Endothelial cell of umbilical vein (primary cell): ENCODE data around the gene DCC. TPM values are rescaled to one million over a fixed set of nuclear protein-coding genes. Genes with fewer than 3 reads are reported as not detected.

Source experiments
- BruUV-seq: library from RNA; stranded (reverse); fragments of 400-500 nt; replicated peaks from 2 replicates; lab custom pipeline; 2021; lab: Mats Ljungman, UMichigan
- CTCF ChIA-PET: fragments of 300-600, 350-600 bp; sonication (Branson Sonifier 250); formaldehyde crosslinking; loops from one replicate; lab custom pipeline; 2021; ENCODE audit warnings: antibody characterized with exemption, inconsistent platforms; lab: Charles Lee
- POLR2A ChIA-PET: fragments of 300-600, 350-600 bp; sonication (Branson Sonifier 250); formaldehyde crosslinking; loops from one replicate; lab custom pipeline; 2021; ENCODE audit warnings: antibody characterized with exemption, inconsistent platforms; lab: Charles Lee
- DNase-seq: peaks from one replicate; pipeline ENCODE4 v3.0.0-alpha.2; 2011; ENCODE audit warnings: low read depth, low spot score
- FAIRE-seq: peaks from 2 replicates; lab custom pipeline; 2011; peaks lifted over from hg19 to GRCh38; lab: Jason Lieb, UNC
- H2AFZ ChIP-seq: 2 replicates; pipeline ENCODE4 v1.6.0; 2012; ENCODE audit warnings: low read depth, low read length, control low read depth, inconsistent platforms
- H3K27ac ChIP-seq: 2 replicates; pipeline ENCODE4 v1.5.1; 2011; ENCODE audit warnings: low read depth, mild to moderate bottlenecking, control low read depth, low read length, moderate library complexity; ENCODE audit not compliant: insufficient read depth
- H3K27me3 ChIP-seq, 2 experiments: 2 replicates each; pipeline versions ENCODE4 v1.6.0 to v1.6.1; 2011; ENCODE audit warnings: low read length in 2 of 2, mixed read lengths in 1 of 2; ENCODE audit not compliant: control insufficient read depth in 2 of 2, insufficient read depth in 2 of 2
- H3K36me3 ChIP-seq, 2 experiments: 2 replicates in 1 of 2; 3 replicates in 1 of 2; pipeline ENCODE4 v1.5.1; 2011; ENCODE audit warnings: low read length in 2 of 2, mild to moderate bottlenecking in 1 of 2, moderate library complexity in 1 of 2; ENCODE audit not compliant: control insufficient read depth in 2 of 2, insufficient read depth in 2 of 2; ENCODE audit errors: extremely low read depth in 1 of 2
- H3K4me1 ChIP-seq: 3 replicates; pipeline ENCODE4 v1.5.1; 2011; ENCODE audit warnings: mild to moderate bottlenecking, low read length; ENCODE audit not compliant: control insufficient read depth, insufficient read depth; ENCODE audit errors: extremely low read depth
- H3K4me2 ChIP-seq: 2 replicates; pipeline ENCODE4 v1.6.1; 2011; ENCODE audit warnings: low read length, control low read depth, mixed read lengths; ENCODE audit not compliant: insufficient read depth
- H3K4me3 ChIP-seq, 3 experiments: fragments of 200-600 bp in 1 of 3; sonication (generic), shearing (Covaris generic) in 1 of 3; replicated peaks in 1 of 3; 2 replicates each; pipeline ENCODE4 v1.5.1; 2011 to 2016; ENCODE audit warnings: control low read depth in 3 of 3, low read length in 3 of 3, mild to moderate bottlenecking in 2 of 3, inconsistent platforms in 1 of 3, low read depth in 1 of 3, moderate library complexity in 1 of 3; ENCODE audit not compliant: insufficient read depth in 1 of 3
- H3K79me2 ChIP-seq: 2 replicates; pipeline ENCODE4 v1.6.0; 2012; ENCODE audit warnings: low read length, inconsistent platforms; ENCODE audit not compliant: control insufficient read depth, insufficient read depth
- H3K9ac ChIP-seq: replicated peaks from 2 replicates; pipeline ENCODE3; 2011; ENCODE audit warnings: low read length, control low read depth; ENCODE audit not compliant: insufficient read depth; ENCODE audit errors: extremely low read depth
- H3K9me1 ChIP-seq: replicated peaks from 3 replicates; pipeline ENCODE4 v1.6.0; 2011; ENCODE audit warnings: mild to moderate bottlenecking, low read length; ENCODE audit not compliant: control insufficient read depth, insufficient read depth; ENCODE audit errors: extremely low read depth
- H3K9me3 ChIP-seq: replicated peaks from 2 replicates; pipeline ENCODE4 v1.5.1; 2012; ENCODE audit warnings: low read length, inconsistent platforms; ENCODE audit not compliant: control insufficient read depth, insufficient read depth
- H4K20me1 ChIP-seq: replicated peaks from 2 replicates; pipeline ENCODE3; 2011; ENCODE audit warnings: mild to moderate bottlenecking, low read length; ENCODE audit not compliant: control insufficient read depth, insufficient read depth; ENCODE audit errors: extremely low read depth
- EZH2 ChIP-seq: IDR thresholded peaks from 2 replicates; pipeline ENCODE4 v1.6.1; 2012; ENCODE audit warnings: borderline replicate concordance, low read depth, mild to moderate bottlenecking, moderate library complexity, low read length, inconsistent platforms; ENCODE audit not compliant: severe bottlenecking
- FOS ChIP-seq: IDR thresholded peaks from 2 replicates; pipeline ENCODE4 v1.6.1; 2011; ENCODE audit warnings: mild to moderate bottlenecking, low read length, moderate library complexity, borderline replicate concordance; ENCODE audit not compliant: insufficient read depth
- GATA2 ChIP-seq: IDR thresholded peaks from 2 replicates; pipeline ENCODE4 v1.7.0; 2011; ENCODE audit warnings: low read depth, mild to moderate bottlenecking, moderate library complexity, mixed read lengths, low read length; ENCODE audit not compliant: insufficient read length, insufficient read depth
- JUN ChIP-seq: IDR thresholded peaks from 2 replicates; pipeline ENCODE4 v1.6.1; 2011; ENCODE audit warnings: borderline replicate concordance, low read depth; ENCODE audit not compliant: insufficient read length, insufficient read depth
- MYC ChIP-seq: IDR thresholded peaks from one replicate; pipeline ENCODE4 v1.6.1; 2011; ENCODE audit warnings: mild to moderate bottlenecking, low read depth, low read length
- POLR2A ChIP-seq: IDR thresholded peaks from 2 replicates; pipeline ENCODE4 v1.6.1; 2012; ENCODE audit warnings: low read depth, mild to moderate bottlenecking, control low read depth, low read length
- POLR2AphosphoS5 ChIP-seq: IDR thresholded peaks from 2 replicates; pipeline ENCODE4 v1.6.1; 2012; ENCODE audit warnings: low read depth, mild to moderate bottlenecking, control low read depth, low read length, moderate library complexity; ENCODE audit not compliant: insufficient read depth
- dilution Hi-C: fragments of 300-500 bp; cut with MboI; formaldehyde crosslinking; loops from one replicate; pipeline ENCODE4 v1.15.0; 2019; ENCODE audit warnings: low sequenced_read_pairs; ENCODE audit not compliant: extremely low pct_ligation_motif_present
- intact Hi-C: fragments of 100-400 bp; cut with micrococcal nuclease; formaldehyde crosslinking; loops from one replicate; pipeline ENCODE4 v1.10.0; 2022
- polyA plus RNA-seq, 4 experiments: library from polyadenylated mRNA; depleted of rRNA in 3 of 4; stranded (reverse) in 3 of 4; unstranded in 1 of 4; fragments of >200 nt; gene quantifications; 2 replicates each; pipeline versions ENCODE4 v1.2.1 to v1.2.3, GENCODE V29; 2011 to 2012; ENCODE audit warnings: missing spikeins in 1 of 4
- total RNA-seq: library from RNA; stranded (reverse); gene quantifications from 2 replicates; pipeline ENCODE4 v1.2.3, GENCODE V29; 2021
- TF ChIP-seq, protein P1 (sequence below), 2 donors: IDR thresholded peaks; 1 replicate in 1 of 2; 2 replicates in 1 of 2; pipeline ENCODE4 v1.5.1; 2011; ENCODE audit warnings: low read length in 2 of 2, mild to moderate bottlenecking in 2 of 2, moderate library complexity in 2 of 2, control low read depth in 1 of 2, inconsistent platforms in 1 of 2, low read depth in 1 of 2; ENCODE audit not compliant: insufficient read depth in 1 of 2; ENCODE audit errors: extremely low read depth in 1 of 2
- TF ChIP-seq, protein P2 (sequence below): IDR thresholded peaks from 2 replicates; pipeline ENCODE4 v1.6.1; 2011; ENCODE audit not compliant: insufficient read depth, insufficient read length

The DCC gene
- total and polyA plus RNA-seq, 2 donors (not counting 3 experiments of a cell fraction or from before 2014, with no cell fraction given), result not detected

DNA sequence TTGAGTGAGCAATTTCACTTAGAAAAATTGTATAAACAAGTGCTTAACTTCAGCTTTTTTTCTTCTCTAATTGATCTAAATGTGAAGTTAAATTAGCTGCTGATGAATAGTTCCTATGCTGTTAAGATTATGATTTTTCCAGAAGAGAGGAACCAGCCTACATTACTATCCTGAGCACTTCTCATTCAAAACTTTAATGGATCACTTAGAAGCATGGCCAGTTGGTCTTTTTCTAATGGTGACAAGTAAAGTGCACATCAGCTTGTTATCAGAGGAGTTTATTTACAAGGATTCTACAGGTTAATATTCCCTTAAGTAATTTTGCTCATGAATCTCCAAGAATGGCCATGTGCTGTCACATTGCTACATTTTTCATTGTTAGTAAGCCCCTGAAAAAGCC is 37.1 kb downstream of the DCC start:
- POLR2A ChIA-PET, result no interaction called here
- no TSS peak for BruUV-seq

More for the DNA sequence above, 37.1 kb downstream of the DCC start:
- Histone ChIP-seq H3K4me1 (no peaks in the 10 kb centered on the region), H2AFZ (no peak overlapping the region), H3K79me2 (no peaks in the 10 kb centered on the region), H3K9ac (no peak overlapping the region), H3K4me2 (no peak overlapping the region), H3K4me3 (no peak overlapping the region), H3K9me1 (no peaks in the 10 kb centered on the region), H3K27me3 (no peaks in the 10 kb centered on the region), H3K27ac (no peak overlapping the region), H4K20me1 (no peaks in the 10 kb centered on the region), H3K36me3 (no peaks in the 10 kb centered on the region), H3K9me3 (peaks cover 4% of the 10 kb centered on the region)
- CTCF ChIA-PET, result no interaction called here
- dilution Hi-C loops, result no loop called here
- DNase-seq (no peak), FAIRE-seq (no peak)
- intact Hi-C loops, result no loop called here
- TF ChIP-seq FOS (no peak), GATA2 (no peak), MYC (no peak), POLR2A (no peak), JUN (no peak), POLR2AphosphoS5 (no peak), EZH2 (no peak)
- TF ChIP-seq, protein P1, sequence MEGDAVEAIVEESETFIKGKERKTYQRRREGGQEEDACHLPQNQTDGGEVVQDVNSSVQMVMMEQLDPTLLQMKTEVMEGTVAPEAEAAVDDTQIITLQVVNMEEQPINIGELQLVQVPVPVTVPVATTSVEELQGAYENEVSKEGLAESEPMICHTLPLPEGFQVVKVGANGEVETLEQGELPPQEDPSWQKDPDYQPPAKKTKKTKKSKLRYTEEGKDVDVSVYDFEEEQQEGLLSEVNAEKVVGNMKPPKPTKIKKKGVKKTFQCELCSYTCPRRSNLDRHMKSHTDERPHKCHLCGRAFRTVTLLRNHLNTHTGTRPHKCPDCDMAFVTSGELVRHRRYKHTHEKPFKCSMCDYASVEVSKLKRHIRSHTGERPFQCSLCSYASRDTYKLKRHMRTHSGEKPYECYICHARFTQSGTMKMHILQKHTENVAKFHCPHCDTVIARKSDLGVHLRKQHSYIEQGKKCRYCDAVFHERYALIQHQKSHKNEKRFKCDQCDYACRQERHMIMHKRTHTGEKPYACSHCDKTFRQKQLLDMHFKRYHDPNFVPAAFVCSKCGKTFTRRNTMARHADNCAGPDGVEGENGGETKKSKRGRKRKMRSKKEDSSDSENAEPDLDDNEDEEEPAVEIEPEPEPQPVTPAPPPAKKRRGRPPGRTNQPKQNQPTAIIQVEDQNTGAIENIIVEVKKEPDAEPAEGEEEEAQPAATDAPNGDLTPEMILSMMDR (IDR thresholded peaks at IDR 0.05; ENCODE audit: extremely low read depth in 1 of 2, insufficient read depth in 1 of 2, low read depth in 1 of 2, low read length in 2 of 2), result no peak
- TF ChIP-seq, protein P2, sequence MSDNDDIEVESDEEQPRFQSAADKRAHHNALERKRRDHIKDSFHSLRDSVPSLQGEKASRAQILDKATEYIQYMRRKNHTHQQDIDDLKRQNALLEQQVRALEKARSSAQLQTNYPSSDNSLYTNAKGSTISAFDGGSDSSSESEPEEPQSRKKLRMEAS, result no peak
